ENCODE measurements around the gene RASGEF1C.
"Not testable (repeated sequence)": the region's sequence is repeated elsewhere in the genome, so short reads cannot be mapped to it uniquely, and the experiment has no call there.

Gene RASGEF1C

DNA sequence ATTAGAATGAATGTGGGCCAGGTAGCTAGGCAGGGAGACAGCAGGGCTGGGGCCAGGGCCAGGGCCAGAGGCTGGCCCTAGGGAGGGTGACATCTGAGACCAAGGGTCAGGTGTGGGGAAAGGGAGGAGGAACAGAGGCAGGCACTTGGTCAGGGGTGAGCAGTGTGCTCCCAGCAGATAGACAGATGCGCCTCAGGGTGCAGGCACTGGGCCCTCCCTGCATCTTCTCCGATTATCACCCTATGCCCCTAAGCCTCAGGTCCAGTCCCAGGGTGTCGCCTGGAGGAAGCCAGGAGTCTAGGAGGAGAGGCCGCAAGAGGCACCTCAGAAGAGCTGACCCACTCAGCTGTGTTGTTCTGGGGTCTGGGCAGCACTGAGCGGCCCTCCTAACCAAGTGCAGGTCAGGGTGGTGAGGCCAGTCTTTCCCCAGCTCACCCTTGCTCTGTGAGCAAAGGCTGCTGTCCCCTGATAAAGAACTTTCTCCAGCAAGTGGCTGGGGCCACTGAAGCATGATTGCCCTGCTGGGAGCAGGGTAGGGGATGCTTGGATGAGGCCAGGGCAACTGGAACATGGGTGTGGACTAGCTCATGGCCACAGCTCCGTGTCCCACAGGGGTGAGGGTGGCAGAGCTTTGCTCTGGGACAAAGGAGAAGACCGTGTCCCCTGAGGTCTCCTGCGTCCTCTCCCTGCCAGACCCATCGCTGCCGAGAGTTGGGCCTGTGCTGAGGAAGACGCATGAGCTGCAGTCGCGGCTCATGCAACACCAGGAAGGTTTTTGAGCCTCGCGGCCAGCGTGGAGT lies 2.1 kb upstream of the RASGEF1C start:
- no peak for DNase-seq (ENCODE audit: low read depth)

DNA sequence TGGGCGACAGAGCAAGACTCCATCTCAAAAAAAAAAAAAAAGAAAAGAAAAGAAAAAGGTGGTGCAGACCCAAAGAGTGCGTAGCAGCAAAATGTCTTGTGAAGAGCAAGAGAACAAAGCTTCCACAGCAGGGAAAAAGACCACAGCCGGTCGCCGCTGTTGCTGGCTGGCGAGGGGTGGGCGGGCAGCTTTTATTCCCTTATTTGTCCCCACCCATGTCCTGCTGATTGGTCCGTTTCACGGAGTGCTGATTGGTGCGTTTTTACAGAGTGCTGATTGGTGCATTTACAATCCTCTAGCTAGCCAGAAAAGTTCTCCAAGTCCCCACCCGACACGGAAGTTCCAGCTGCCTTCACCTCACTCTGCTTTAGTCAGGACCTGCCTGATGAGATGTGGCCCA lies 1.1 kb upstream of the RASGEF1C start:
- DNase-seq (ENCODE audit: low read depth) = not testable (repeated sequence)

DNA sequence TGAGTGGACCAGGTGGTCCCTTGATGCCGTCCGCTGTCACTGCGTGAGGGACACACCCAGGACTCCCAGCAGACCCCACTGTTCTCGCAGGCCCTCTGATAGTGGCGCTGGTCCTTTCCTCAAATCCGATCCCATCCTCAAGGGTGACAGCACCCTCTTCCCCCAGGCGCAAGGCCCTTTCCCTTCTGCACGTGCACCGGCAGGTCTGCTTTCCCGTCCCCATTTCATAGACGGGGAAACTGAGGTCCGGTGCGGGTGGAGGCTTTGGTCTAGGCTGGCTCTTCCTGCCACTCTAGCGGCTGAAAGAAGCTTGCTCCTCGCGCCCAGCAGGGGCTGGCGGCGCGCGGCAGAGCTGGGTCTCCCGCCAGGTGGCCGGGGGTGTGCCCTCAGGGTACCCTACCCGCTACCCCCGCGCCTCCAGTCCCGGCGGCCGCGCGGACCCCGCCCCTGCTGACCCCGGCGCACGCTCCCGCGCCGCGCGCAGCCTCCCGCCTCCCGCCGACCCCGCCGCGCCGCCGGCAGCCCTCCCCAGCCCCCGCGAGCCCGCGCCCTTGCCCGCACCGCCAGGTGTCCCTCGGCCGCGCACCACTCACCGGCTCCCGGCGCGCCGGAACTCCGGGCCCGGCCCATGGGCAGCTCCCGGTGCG lies 453 bp downstream of the RASGEF1C start:
- no peak for DNase-seq (ENCODE audit: low read depth)

DNA sequence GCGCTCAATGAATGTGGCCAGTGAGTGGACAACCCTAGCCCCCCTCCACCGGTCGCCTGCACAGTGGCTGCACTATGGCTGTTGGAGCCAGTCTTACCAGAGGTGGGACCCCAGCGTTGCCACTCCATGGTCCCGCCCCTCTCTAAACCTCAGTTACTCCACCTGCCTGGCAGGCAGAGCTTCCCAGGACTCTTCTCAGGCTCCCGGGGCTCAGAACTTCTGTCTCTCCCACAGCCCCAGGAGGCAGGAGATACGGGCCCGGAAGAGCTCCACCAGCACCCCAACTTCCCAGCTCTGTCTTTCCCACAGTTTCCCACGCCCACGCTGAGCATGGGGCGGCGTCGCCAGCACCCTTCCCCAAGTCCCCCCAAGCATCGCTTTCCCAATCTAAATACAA lies 975 bp downstream of the RASGEF1C start:
- DNase-seq (ENCODE audit: low read depth) = no peak

DNA sequence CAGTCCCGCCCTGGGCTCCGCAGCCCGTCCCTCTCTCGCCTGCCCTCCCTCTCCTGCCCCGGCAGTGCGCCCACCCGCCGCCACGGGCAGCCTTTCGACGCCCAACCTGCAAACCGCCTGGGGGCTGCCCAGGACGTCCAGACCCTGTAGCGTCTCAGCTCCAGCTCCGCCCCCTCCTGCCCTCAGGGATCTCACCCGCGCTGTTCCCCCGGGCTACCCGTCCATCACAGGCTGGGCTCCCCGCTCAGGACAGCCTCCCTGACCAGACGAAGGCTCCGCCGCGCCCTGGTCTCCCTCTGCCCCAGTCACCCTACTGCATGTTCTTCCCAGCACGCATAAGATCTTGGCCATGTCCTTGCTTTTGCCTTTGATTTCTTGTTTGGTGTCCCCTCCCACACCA lies 1.4 kb downstream of the RASGEF1C start:
- DNase-seq (ENCODE audit: low read depth) = no peak

DNA sequence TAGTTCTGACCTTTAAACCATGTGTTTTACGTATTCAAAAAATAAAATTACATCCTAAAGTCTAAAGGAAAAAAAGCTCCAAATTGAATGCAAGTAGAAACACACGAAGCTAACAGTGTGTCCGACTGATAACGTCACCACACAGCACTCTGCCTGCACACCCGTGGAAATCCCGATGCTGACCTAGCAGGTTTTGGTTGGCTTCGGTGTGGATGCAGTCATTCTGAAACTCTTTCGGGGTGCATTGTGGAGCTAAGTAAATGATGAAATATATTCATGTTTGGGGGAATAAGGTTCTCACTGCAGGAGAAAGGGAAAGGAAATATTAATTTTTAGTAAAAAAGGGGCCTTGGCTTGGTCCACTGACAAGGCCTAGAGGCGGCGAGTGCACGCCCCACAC lies 2.0 kb downstream of the RASGEF1C start:
- DNase-seq (ENCODE audit: low read depth) = no peak

DNA sequence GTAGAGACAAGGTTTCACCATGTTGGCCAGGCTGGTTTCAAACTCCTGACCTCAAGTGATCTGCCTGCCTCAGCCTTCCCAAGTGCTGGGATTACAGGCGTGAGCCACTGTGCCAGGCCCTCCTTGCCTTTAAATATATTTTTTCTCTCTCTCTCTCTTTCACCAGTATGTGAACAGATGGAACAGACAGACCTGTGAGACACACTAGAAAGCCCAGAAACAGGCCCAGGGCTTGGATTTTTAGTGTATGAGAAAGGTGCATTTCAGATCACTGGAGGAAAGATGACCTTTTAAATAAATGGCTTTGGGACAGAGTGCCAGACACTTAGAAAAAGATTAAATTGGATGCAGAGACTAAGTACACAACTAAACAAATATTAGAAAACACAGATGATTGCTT lies 3.1 kb downstream of the RASGEF1C start:
- no peak for DNase-seq (ENCODE audit: low read depth)

DNA sequence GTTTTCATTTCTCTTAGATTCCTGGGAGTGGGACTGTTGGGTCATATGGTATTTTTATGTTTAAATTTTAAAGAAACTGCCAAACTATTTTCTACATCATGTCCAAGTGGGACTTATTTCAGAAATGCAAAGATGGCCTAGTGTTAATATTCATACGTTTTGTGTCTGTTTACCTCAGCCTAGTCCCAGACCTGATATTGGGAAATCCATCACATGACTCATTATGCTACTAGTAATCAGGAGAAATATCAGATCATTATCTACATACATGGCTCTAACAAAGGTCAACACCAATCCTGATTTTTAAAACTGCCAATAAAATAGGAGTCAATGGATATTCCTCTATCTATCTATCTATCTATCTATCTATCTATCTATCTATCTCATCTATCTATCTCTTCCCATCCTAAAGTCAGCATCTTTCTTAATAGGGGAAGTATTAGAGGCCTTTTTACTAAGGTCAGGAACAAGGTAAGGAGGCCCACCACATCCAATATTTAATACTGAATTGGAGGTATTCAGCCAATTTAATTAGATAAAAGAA lies 4.7 kb downstream of the RASGEF1C start:
- no peak for DNase-seq (ENCODE audit: low read depth)

DNA sequence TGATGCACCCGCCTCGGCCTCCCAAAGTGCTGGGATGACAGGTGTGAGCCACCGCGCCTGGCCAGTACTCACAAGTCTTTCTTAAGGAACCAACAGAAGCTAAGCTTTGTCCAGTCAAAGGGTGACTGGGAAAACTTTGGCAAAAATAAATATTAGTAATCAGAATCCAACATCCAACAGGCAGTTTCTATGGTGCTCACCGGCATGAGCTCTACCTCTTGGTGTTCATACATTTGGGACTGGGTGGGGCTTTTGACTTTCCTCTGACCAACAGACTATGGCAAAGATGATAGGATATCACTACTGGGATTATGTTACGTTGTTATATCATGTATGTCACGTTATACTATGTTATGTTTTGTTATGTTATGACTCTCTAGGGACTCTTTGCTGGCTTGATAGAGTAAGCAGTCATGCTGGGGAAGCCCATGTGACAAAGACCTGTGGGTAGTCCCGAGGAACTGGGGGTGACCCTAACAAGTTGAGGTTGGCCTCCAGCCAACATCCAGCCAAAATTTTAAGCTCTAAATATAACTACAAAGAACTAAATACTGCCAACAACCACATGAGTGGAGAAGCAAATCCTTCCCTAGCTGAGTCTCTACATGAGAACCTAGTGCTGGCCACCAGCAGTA lies 6.0 kb downstream of the RASGEF1C start:
- no peak for DNase-seq (ENCODE audit: low read depth)

DNA sequence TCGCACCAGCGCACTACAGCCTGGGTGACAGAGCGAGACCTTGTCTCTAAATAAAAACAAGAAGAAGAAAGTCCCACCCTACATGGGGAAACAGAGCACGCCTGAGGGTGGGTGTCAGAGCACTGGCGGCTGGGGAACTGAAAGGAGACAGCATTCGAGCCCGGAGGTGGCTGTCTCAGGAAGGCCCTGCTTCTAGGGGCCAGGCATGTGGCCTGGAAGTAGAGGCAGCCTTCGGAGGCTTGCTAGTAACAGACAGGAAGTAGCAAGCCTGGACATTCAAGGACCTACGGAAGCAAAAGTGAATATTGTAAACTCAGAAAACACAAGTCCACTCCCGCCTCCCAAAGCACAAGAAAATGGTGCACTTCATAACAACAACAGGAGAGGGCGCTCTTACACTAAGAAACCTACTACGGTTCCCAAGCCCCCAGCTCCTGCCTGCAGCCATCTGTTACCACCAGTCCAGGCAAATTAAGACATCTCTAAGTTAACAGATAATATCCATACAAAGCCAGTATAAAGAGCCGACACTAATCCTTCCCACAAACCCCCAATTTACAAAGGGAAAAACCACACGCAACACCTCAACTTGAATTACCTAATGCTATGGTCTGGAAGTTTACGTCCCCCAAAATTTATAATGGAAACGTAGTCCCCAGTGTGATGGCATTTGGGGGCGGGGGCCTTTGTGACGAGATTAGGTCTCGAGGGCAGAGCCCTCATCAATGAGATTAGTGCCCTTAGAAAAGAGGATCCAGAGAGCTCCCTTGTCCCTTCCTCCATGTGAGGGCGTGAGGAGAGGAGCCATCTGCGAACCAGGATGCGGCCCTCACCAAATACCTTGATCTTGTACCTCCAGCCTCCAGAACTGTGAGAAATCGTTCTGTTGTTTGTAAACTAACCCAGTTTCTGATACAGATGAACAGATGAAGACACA lies 7.7 kb downstream of the RASGEF1C start:
- DNase-seq (ENCODE audit: low read depth) = no peak

DNA sequence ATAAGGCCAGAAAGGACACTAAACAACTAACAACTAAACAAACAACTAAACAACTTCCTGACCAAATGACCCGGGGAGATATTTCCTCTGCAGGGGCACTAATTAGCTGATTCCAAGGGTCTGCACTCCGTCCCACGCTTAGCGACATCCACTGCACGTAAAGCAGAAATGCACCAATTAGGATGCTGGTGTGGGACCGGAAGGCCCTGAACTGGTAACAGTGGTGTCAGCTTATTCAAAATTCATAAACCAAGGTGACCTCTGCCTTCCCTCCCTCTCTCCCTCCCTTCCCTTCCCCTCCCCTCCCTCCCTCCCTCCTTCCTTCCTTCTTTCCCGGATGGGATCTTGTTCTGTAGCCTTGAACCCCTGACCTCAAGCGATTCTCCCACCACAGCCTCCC lies 9.6 kb downstream of the RASGEF1C start:
- DNase-seq (ENCODE audit: low read depth) = no peak

DNA sequence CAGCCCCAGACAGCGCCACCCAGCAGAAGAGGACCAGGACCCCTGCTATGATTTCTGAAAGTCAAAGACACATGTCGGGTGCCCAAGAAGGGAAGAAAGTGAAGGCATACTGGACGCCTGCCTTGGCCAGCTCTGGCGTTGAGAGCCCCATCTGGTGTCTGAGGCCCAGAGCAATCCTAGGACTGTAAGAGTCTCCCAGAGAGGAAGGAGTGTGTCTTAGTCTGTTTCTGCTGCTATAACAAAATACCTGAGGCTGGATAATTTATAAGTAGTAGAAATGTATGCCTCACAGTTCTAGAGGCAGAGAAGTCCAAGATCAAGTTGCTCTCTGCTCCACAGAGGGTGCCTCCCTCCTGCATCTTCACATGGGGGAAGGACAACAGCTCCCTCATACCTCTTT lies 10.8 kb downstream of the RASGEF1C start:
- no peak for DNase-seq (ENCODE audit: low read depth)

DNA sequence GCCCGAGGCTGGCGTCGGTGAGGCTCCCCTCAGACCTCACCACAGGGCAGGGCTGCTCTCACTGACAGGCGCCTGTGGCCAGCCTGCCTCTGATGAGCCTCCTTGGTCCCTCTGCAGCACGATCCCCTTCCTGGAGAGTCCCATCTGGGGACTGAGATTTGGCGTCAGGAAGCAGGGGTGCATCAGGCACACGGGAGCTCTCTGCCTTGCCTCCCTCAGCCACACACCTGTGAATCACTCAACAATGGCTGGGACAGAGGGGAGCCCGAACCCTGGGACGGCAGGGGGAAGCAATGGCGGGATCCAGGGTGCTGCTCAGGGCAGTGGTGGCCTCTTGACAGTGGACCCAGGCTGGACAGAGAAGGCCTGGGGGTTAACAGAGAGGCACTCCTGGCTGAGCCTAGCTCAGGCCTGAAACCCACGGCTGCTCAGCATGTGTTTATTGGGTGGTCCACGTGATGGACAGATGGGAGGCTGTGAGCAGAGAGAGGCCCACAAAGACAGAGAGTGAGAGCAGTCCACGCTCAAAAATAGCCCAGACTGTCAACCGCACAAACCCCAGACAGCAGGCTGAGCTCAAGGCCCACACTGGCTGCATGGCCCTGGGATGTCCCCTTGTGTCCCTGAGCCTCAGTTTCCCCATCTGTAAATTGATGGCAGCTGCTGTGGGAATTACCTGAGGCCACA lies 11.9 kb downstream of the RASGEF1C start:
- DNase-seq (ENCODE audit: low read depth) = no peak

DNA sequence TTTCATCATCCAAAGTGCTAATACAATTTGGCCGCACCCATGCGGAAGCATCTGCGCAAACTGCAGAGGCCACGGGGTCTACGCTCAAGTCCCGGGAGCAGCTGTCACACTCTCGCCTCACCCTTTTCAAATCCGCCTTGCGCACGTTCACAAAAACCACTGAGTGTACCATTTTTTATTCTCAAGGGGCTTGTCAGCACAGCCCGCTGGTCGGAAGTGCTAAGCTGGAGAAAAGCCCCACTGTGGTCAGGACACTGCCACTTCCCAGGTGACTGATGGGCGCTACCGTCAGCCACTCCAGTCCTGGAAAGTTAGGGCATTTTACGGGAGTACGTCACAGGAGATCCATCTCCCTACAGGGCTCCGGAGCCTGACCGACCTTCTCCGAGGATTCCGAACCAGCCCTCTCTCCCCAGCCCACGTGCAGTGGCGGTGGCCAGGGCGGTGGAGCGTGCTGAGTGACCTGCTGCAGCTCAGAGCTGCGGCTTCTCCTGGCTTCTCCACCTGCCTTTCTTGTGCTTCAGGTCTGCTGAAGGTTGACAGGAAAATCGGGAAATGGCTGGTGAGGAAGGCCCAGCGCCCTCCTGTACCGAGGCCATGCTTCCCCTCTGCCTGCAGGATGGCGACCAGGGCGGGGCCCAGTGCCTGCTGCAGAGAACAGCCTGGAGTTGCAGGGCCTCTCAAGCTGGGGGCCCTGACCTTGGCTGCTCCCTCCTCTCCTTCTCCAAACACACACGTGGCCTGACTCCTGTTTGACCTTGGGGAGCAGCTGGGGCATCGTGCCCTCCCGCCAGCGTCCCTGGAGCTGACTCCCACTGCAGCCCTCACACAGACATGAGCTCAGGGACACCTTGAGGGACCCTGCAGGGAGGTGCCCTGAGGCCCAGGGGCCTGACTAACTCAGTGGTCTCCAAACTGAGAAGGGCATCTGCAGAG lies 14.3 kb downstream of the RASGEF1C start:
- no peak for DNase-seq (ENCODE audit: low read depth)

DNA sequence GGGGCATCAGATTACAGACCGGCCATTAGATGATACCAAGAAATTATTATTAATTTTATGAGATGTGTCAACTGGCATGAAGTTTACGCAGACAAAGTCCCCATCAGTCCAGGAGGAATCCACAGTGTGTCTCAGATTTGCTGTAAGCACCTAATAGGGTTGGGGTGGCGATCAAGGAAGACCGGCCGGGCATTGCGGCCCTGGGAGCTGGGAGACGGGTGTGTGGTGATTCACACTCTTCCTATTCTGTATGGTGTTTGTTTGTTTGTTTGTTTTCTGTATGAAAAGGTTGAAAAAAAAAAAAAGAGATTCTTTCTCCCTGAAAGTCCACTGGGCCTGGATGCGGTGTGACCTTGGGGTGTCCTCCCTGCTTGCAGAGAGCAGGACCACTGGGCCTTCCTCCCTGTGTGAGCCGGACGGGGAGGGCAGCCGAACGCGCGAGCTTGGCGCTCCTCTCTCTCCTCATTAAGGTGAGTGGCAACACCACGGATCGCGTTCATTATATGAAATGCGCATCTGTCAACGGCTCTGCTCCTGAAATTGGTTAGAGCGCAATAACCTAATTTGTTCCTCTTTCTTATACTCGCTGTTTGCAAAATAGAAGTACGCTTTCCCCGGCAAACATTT lies 15.1 kb downstream of the RASGEF1C start:
- DNase-seq (ENCODE audit: low read depth) = no peak

DNA sequence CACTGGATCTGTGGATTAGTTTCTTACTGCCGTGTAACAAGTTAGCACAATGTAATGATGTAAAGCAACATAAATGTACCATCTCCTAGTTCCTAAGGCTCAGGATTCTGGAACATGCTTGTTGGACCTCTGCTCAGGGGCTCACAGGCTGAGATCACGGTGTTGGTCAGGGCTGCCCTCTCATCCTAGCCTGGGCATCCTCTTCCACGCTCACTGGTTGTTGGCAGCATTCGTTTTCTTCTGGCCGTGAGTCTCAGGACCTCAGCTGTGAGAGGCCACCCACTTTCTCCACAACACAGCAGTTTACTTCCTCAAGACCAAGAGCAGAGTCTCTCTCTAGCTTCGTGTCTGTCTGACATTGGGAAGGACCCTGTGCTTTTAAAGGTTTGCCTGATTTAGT lies 17.3 kb downstream of the RASGEF1C start:
- no peak for DNase-seq (ENCODE audit: low read depth)

DNA sequence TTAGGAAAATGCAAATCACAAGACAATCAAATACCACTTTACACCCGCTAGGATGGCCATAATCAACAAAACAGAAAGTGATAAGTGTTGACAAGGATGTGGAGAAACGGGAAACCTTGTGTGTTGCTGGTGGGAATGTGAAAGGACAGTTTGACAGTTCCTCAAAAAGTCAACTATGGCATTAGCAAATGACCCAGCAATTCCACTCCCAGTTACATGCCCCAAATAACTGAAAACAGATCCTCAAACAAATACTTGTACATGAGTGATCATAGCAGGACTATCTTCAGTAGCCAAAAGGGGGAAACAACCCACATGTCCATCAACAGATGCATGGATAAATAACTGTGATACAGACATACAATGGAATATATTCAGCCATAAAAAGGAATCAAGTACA lies 21.2 kb downstream of the RASGEF1C start:
- no peak for DNase-seq (ENCODE audit: low read depth)

DNA sequence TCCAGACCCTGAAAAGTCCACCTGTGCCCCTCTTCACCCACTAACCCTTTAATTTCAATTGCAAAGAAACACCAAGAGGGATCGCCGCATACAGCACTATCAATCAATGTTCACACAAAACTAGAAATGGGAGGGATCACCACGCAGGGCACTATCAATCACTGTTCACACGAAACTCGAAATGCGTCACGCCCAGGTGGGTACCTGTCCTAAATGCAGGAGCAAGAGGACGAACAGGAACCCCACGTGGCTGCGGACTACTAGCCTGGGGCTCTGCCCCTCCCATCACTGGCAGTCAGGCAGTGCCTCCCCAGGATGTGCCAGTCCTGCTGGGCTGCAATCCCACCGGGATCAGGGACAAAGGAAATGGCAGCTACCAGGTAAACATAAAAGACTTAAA lies 28.2 kb downstream of the RASGEF1C start:
- DNase-seq (ENCODE audit: low read depth) = no peak

DNA sequence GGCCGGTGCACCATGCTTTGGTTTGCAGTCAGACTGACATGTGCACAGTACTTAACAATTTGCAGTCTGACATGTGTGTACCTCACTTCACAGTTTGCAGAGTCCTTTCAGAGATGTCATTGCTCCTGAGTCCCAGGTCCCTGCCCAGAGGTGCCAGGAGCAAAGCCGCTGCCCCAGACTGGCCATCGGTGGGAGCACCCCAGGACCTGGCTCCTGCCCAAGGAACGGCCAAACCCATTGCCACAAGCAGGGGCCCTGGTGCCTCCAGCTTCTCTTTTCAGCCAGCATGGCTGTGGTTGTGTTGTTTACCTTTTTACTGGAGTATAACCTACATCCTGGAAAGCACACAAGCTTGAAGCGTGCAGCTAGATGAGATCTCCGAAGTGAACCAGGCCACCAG lies 28.6 kb downstream of the RASGEF1C start:
- DNase-seq (ENCODE audit: low read depth) = no peak

Data from activated T-cell treated with anti-CD3 and anti-CD28 coated beads for 48 hours (primary cell).